ENCODE measurements around the gene SYNDIG1. TPM values are rescaled to one million over a fixed set of nuclear protein-coding genes. Genes with fewer than 3 reads are reported as not detected.

The SYNDIG1 gene
- total RNA-seq, 1 donor from 2014 or later, result 13.7 TPM

GRCh38 chr20:24529369-24529719 lies 59.9 kb downstream of the SYNDIG1 start:
- H3K36me3 ChIP-seq, result no peaks in the 10 kb centered on the region
- no peak overlapping the region for H3K27ac ChIP-seq
- TF ChIP-seq CTCF (IDR thresholded peaks at IDR 0.05), result no peak
- H3K9me3 ChIP-seq, result no peaks in the 10 kb centered on the region
- H3K4me3 ChIP-seq, result no peak overlapping the region
- no peak for DNase-seq (ENCODE audit: low spot score in 2 of 2)
- H3K4me1 ChIP-seq, result no peaks in the 10 kb centered on the region
- intact Hi-C loops (cut with DNase I), result no loop called here
- no peaks in the 10 kb centered on the region for H3K27me3 ChIP-seq

GRCh38 chr20:24530131-24530680 lies 60.8 kb downstream of the SYNDIG1 start:
- no peaks in the 10 kb centered on the region for H3K9me3 ChIP-seq
- no peak overlapping the region for H3K4me3 ChIP-seq
- no peak overlapping the region for H3K27ac ChIP-seq
- intact Hi-C loops (cut with DNase I), result no loop called here
- no peaks in the 10 kb centered on the region for H3K4me1 ChIP-seq
- no peaks in the 10 kb centered on the region for H3K36me3 ChIP-seq
- TF ChIP-seq CTCF (IDR thresholded peaks at IDR 0.05), result no peak
- no peaks in the 10 kb centered on the region for H3K27me3 ChIP-seq
- DNase-seq (ENCODE audit: low spot score in 2 of 2), result no peak

DNA sequence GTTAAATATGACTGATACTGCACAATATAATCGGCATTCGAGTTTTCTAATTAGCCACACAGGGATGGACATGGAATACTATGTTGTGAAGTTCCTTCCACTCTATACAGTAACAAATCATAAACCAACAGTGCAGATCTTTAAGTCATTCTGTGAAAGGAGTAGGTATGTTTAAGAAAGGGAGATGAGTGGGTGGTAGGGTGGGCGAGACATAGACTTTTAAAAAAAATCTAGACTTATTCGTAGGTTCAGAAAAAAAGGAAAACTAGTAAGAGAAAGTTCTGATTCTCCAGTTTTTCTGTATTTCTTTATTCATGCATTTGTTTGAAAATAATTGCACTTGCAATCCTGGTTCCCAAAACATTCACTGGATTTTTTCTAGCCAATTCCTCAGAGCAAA lies 61.8 kb downstream of the SYNDIG1 start:
- H3K36me3 ChIP-seq, result no peaks in the 10 kb centered on the region
- no peak overlapping the region for H3K4me3 ChIP-seq
- intact Hi-C loops (cut with DNase I), result no loop called here
- no peak overlapping the region for H3K27ac ChIP-seq
- no peaks in the 10 kb centered on the region for H3K9me3 ChIP-seq
- DNase-seq (ENCODE audit: low spot score in 2 of 2), result no peak
- no peaks in the 10 kb centered on the region for H3K4me1 ChIP-seq
- no peak for TF ChIP-seq CTCF (IDR thresholded peaks at IDR 0.05)
- H3K27me3 ChIP-seq, result no peaks in the 10 kb centered on the region

DNA sequence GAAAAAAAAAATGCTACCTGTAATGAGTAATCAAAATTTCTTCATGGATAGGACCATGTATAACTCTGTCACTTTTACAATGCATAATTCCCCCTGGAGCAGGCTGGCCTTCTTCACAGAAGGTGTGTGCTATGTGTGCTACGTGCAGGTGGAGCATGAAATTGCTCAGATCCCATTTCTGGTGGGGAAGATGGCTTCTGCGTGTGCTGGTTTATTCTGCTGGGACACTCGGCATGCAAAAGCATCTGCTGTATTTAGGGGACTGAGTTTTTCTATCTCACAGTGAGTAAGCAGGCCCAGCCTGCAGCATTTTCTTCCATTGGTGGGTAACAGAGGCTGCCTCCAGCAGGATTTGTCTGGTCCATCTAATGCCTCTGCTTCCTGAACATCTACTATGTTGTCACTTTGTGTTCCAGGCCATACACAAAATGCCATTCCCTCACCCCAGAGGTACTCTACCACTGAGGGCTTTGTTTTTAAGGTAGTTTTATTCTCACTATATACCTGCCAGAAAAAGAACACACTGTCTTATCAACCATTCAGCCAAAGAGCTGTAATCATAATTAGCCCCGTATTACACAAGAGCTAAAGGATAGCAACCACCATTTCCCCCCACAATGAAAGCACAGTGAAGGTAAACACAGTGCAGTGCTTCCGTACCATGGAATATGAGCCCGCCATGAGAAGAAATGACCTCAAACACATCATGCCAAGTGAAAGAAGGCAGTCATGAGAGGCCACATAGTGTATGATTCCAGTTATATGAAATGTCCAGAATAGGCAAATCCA lies 62.4 kb downstream of the SYNDIG1 start:
- no peaks in the 10 kb centered on the region for H3K27me3 ChIP-seq
- no peaks in the 10 kb centered on the region for H3K4me1 ChIP-seq
- no peaks in the 10 kb centered on the region for H3K36me3 ChIP-seq
- no peak for TF ChIP-seq CTCF (IDR thresholded peaks at IDR 0.05)
- no peak for DNase-seq (ENCODE audit: low spot score in 2 of 2)
- intact Hi-C loops (cut with DNase I), result no loop called here
- H3K27ac ChIP-seq, result no peak overlapping the region
- H3K4me3 ChIP-seq, result no peak overlapping the region
- H3K9me3 ChIP-seq, result no peaks in the 10 kb centered on the region

DNA sequence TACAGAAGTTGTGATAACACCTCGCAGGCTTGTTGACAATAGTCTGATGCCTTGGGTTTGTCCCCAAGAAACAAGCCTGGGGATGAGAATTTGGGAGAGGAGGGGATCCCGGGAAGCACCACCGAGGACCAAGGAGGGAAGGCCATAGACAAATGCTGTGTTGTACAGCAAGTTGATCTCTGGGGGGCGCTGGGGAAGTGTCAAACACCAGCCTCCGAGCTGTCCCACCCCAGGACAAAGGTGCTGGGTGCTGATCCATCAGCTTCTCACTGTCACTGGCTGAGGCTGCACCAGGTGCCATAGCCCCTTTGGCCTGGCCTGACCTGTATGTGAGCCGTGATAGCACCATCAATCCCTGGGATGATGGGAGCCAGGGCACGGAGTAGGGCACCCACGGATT lies 64.0 kb downstream of the SYNDIG1 start:
- no peak overlapping the region for H3K27ac ChIP-seq
- intact Hi-C loops (cut with DNase I), result no loop called here
- no peaks in the 10 kb centered on the region for H3K36me3 ChIP-seq
- no peaks in the 10 kb centered on the region for H3K9me3 ChIP-seq
- H3K4me3 ChIP-seq, result no peak overlapping the region
- no peak for DNase-seq (ENCODE audit: low spot score in 2 of 2)
- no peak for TF ChIP-seq CTCF (IDR thresholded peaks at IDR 0.05)
- H3K27me3 ChIP-seq, result no peaks in the 10 kb centered on the region
- H3K4me1 ChIP-seq, result no peaks in the 10 kb centered on the region

Data from ascending aorta (tissue), 2 donors.